Measurements from ENCODE around the gene IL1RAP. TPM values are rescaled to one million over a fixed set of nuclear protein-coding genes. Genes with fewer than 3 reads are reported as not detected.
A peak's percentile ranks its signal among the peaks of the same experiment; 100 is the strongest.

The IL1RAP gene
- polyA plus RNA-seq, 4 donors = 0.45 to 11.2 (median 1.1) TPM

GRCh38 chr3:190564175-190564574 is 50.3 kb downstream of the IL1RAP start:
- Histone ChIP-seq H3K27me3 (ENCODE audit: control insufficient read depth in 3 of 3, insufficient read depth in 3 of 3, low read length in 3 of 3) (no peaks in the 10 kb centered on the region), H3K4me3 (ENCODE audit: low read depth in 1 of 3, low read length in 3 of 3) (no peak overlapping the region), H3K9me3 (ENCODE audit: control insufficient read depth in 2 of 2, insufficient read depth in 1 of 2, low read depth in 1 of 2, low read length in 1 of 2) (peaks cover 0 to 3% of the 10 kb centered on the region in 2 donors), H3K27ac (ENCODE audit: low read depth in 1 of 3, low read length in 2 of 3) (no peak overlapping the region), H3K36me3 (ENCODE audit: control insufficient read depth in 3 of 3, insufficient read depth in 2 of 3, low read depth in 1 of 3, low read length in 3 of 3) (peaks cover 0 to 2% (median 0%) of the 10 kb centered on the region in 3 donors), H3K4me1 (ENCODE audit: control insufficient read depth in 3 of 3, insufficient read depth in 2 of 3, low read depth in 1 of 3, low read length in 2 of 3) (peaks cover 0 to 3% (median 0%) of the 10 kb centered on the region in 3 donors)
- DNase-seq = no peak
- no peak for FAIRE-seq
- 70 to 93% (median 73%) methylated on average over 2 of the region's 2 CpGs for WGBS, 3 donors

- Histone ChIP-seq H3K27me3 (ENCODE audit: control insufficient read depth in 3 of 3, insufficient read depth in 3 of 3, low read length in 3 of 3) (no peaks in the 10 kb centered on the region), H3K9me3 (ENCODE audit: control insufficient read depth in 2 of 2, insufficient read depth in 1 of 2, low read depth in 1 of 2, low read length in 1 of 2) (no peaks in the 10 kb centered on the region), H3K4me3 (ENCODE audit: low read depth in 1 of 3, low read length in 3 of 3) (no peak overlapping the region), H3K36me3 (ENCODE audit: control insufficient read depth in 3 of 3, insufficient read depth in 2 of 3, low read depth in 1 of 3, low read length in 3 of 3) (peaks cover 0 to 2% (median 0%) of the 10 kb centered on the region in 3 donors), H3K4me1 (ENCODE audit: control insufficient read depth in 3 of 3, insufficient read depth in 2 of 3, low read depth in 1 of 3, low read length in 2 of 3) (peaks cover 0 to 3% (median 0%) of the 10 kb centered on the region in 3 donors), H3K27ac (ENCODE audit: low read depth in 1 of 3, low read length in 2 of 3) (peak overlapping the region in 2 of 3 donors; percentile 33 to 59)
- FAIRE-seq (no peak), DNase-seq (peak; percentile 14 to 83)
- 46 to 65% (median 61%) methylated on average over 6 of the region's 6 CpGs for WGBS, 3 donors
Measured at GRCh38 chr3:190566043-190566933, 52.4 kb downstream of the IL1RAP start.

- H3K9me3 ChIP-seq (ENCODE audit: control insufficient read depth in 2 of 2, insufficient read depth in 1 of 2, low read depth in 1 of 2, low read length in 1 of 2) = no peaks in the 10 kb centered on the region
- H3K36me3 ChIP-seq (ENCODE audit: control insufficient read depth in 3 of 3, insufficient read depth in 2 of 3, low read depth in 1 of 3, low read length in 3 of 3) = peaks cover 0 to 2% (median 0%) of the 10 kb centered on the region in 3 donors
- no peaks in the 10 kb centered on the region for H3K27me3 ChIP-seq (ENCODE audit: control insufficient read depth in 3 of 3, insufficient read depth in 3 of 3, low read length in 3 of 3)
- 48 to 69% (median 50%) methylated on average over 2 of the region's 2 CpGs for WGBS, 3 donors
- H3K4me3 ChIP-seq (ENCODE audit: low read depth in 1 of 3, low read length in 3 of 3) = no peak overlapping the region
- H3K27ac ChIP-seq (ENCODE audit: low read depth in 1 of 3, low read length in 2 of 3) = no peak overlapping the region
- no peak for DNase-seq
- H3K4me1 ChIP-seq (ENCODE audit: control insufficient read depth in 3 of 3, insufficient read depth in 2 of 3, low read depth in 1 of 3, low read length in 2 of 3) = peaks cover 0 to 3% (median 0%) of the 10 kb centered on the region in 3 donors
- FAIRE-seq = no peak
Measured at GRCh38 chr3:190568036-190568435, 54.2 kb downstream of the IL1RAP start.

GRCh38 chr3:190574473-190574872 is 60.6 kb downstream of the IL1RAP start:
- Histone ChIP-seq H3K36me3 (ENCODE audit: control insufficient read depth in 3 of 3, insufficient read depth in 2 of 3, low read depth in 1 of 3, low read length in 3 of 3) (no peaks in the 10 kb centered on the region), H3K27ac (ENCODE audit: low read depth in 1 of 3, low read length in 2 of 3) (no peak overlapping the region), H3K9me3 (ENCODE audit: control insufficient read depth in 2 of 2, insufficient read depth in 1 of 2, low read depth in 1 of 2, low read length in 1 of 2) (peaks cover 0 to 6% of the 10 kb centered on the region in 2 donors), H3K4me3 (ENCODE audit: low read depth in 1 of 3, low read length in 3 of 3) (no peak overlapping the region), H3K27me3 (ENCODE audit: control insufficient read depth in 3 of 3, insufficient read depth in 3 of 3, low read length in 3 of 3) (no peaks in the 10 kb centered on the region), H3K4me1 (ENCODE audit: control insufficient read depth in 3 of 3, insufficient read depth in 2 of 3, low read depth in 1 of 3, low read length in 2 of 3) (no peaks in the 10 kb centered on the region)
- WGBS, 3 donors = 84 to 93% (median 91%) methylated on average over 2 of the region's 2 CpGs
- FAIRE-seq = no peak
- no peak for DNase-seq

GRCh38 chr3:190575437-190576185 is 61.7 kb downstream of the IL1RAP start:
- 82 to 95% (median 90%) methylated on average over 7 of the region's 7 CpGs for WGBS, 3 donors
- no peaks in the 10 kb centered on the region for H3K36me3 ChIP-seq (ENCODE audit: control insufficient read depth in 3 of 3, insufficient read depth in 2 of 3, low read depth in 1 of 3, low read length in 3 of 3)
- DNase-seq = no peak
- H3K27me3 ChIP-seq (ENCODE audit: control insufficient read depth in 3 of 3, insufficient read depth in 3 of 3, low read length in 3 of 3) = no peaks in the 10 kb centered on the region
- H3K9me3 ChIP-seq (ENCODE audit: control insufficient read depth in 2 of 2, insufficient read depth in 1 of 2, low read depth in 1 of 2, low read length in 1 of 2) = peaks cover 0 to 6% of the 10 kb centered on the region in 2 donors
- no peak for FAIRE-seq
- H3K4me1 ChIP-seq (ENCODE audit: control insufficient read depth in 3 of 3, insufficient read depth in 2 of 3, low read depth in 1 of 3, low read length in 2 of 3) = no peaks in the 10 kb centered on the region
- H3K27ac ChIP-seq (ENCODE audit: low read depth in 1 of 3, low read length in 2 of 3) = no peak overlapping the region
- H3K4me3 ChIP-seq (ENCODE audit: low read depth in 1 of 3, low read length in 3 of 3) = no peak overlapping the region

GRCh38 chr3:190577225-190577624 is 63.3 kb downstream of the IL1RAP start:
- no peaks in the 10 kb centered on the region for H3K36me3 ChIP-seq (ENCODE audit: control insufficient read depth in 3 of 3, insufficient read depth in 2 of 3, low read depth in 1 of 3, low read length in 3 of 3)
- WGBS, 3 donors = 89 to 92% (median 91%) methylated on average over 4 of the region's 4 CpGs
- no peak overlapping the region for H3K27ac ChIP-seq (ENCODE audit: low read depth in 1 of 3, low read length in 2 of 3)
- no peaks in the 10 kb centered on the region for H3K4me1 ChIP-seq (ENCODE audit: control insufficient read depth in 3 of 3, insufficient read depth in 2 of 3, low read depth in 1 of 3, low read length in 2 of 3)
- FAIRE-seq (no peak), DNase-seq (no peak)
- H3K4me3 ChIP-seq (ENCODE audit: low read depth in 1 of 3, low read length in 3 of 3) = no peak overlapping the region
- H3K27me3 ChIP-seq (ENCODE audit: control insufficient read depth in 3 of 3, insufficient read depth in 3 of 3, low read length in 3 of 3) = no peaks in the 10 kb centered on the region
- H3K9me3 ChIP-seq (ENCODE audit: control insufficient read depth in 2 of 2, insufficient read depth in 1 of 2, low read depth in 1 of 2, low read length in 1 of 2) = peaks cover 0 to 6% of the 10 kb centered on the region in 2 donors

- H3K27ac ChIP-seq (ENCODE audit: low read depth in 1 of 3, low read length in 2 of 3) = no peak overlapping the region
- peaks cover 0 to 6% of the 10 kb centered on the region in 2 donors for H3K9me3 ChIP-seq (ENCODE audit: control insufficient read depth in 2 of 2, insufficient read depth in 1 of 2, low read depth in 1 of 2, low read length in 1 of 2)
- no peak for FAIRE-seq
- H3K27me3 ChIP-seq (ENCODE audit: control insufficient read depth in 3 of 3, insufficient read depth in 3 of 3, low read length in 3 of 3) = no peaks in the 10 kb centered on the region
- H3K36me3 ChIP-seq (ENCODE audit: control insufficient read depth in 3 of 3, insufficient read depth in 2 of 3, low read depth in 1 of 3, low read length in 3 of 3) = no peaks in the 10 kb centered on the region
- no peak overlapping the region for H3K4me3 ChIP-seq (ENCODE audit: low read depth in 1 of 3, low read length in 3 of 3)
- WGBS, 3 donors = 46 to 66% (median 62%) methylated on average over 3 of the region's 3 CpGs
- no peak for DNase-seq
- H3K4me1 ChIP-seq (ENCODE audit: control insufficient read depth in 3 of 3, insufficient read depth in 2 of 3, low read depth in 1 of 3, low read length in 2 of 3) = no peaks in the 10 kb centered on the region
Measured at GRCh38 chr3:190579514-190580137, 65.7 kb downstream of the IL1RAP start.

GRCh38 chr3:190580417-190580816 is 66.5 kb downstream of the IL1RAP start:
- Histone ChIP-seq H3K4me1 (ENCODE audit: control insufficient read depth in 3 of 3, insufficient read depth in 2 of 3, low read depth in 1 of 3, low read length in 2 of 3) (no peaks in the 10 kb centered on the region), H3K27ac (ENCODE audit: low read depth in 1 of 3, low read length in 2 of 3) (no peak overlapping the region), H3K9me3 (ENCODE audit: control insufficient read depth in 2 of 2, insufficient read depth in 1 of 2, low read depth in 1 of 2, low read length in 1 of 2) (peaks cover 0 to 6% of the 10 kb centered on the region in 2 donors), H3K27me3 (ENCODE audit: control insufficient read depth in 3 of 3, insufficient read depth in 3 of 3, low read length in 3 of 3) (no peaks in the 10 kb centered on the region), H3K4me3 (ENCODE audit: low read depth in 1 of 3, low read length in 3 of 3) (no peak overlapping the region), H3K36me3 (ENCODE audit: control insufficient read depth in 3 of 3, insufficient read depth in 2 of 3, low read depth in 1 of 3, low read length in 3 of 3) (no peaks in the 10 kb centered on the region)
- DNase-seq (peak in 1 of 2 donors; percentile 40), FAIRE-seq (no peak)
- WGBS, 3 donors = 62 to 80% (median 65%) methylated on average over 2 of the region's 2 CpGs

Measured in small intestine (tissue), 7 donors.